ENCODE results near the gene SH3GLB2.

The SH3GLB2 gene

GRCh38 chr9:129028192-129028966 lies at the start of gene SH3GLB2:
SH3GLB2 (minus strand) TSS chr9:129028331; CDS start chr9:129028154, 177 bp downstream.
- DNase-seq, result peak; percentile 62

GRCh38 chr9:129077236-129077635 lies 49.1 kb upstream of the SH3GLB2 start:
- DNase-seq, result no peak

GRCh38 chr9:129076640-129077037 lies 48.5 kb upstream of the SH3GLB2 start:
- DNase-seq, result no peak

GRCh38 chr9:129075996-129076639 lies 48.0 kb upstream of the SH3GLB2 start:
- DNase-seq, result no peak

GRCh38 chr9:129074106-129074505 lies 46.0 kb upstream of the SH3GLB2 start:
- DNase-seq, result no peak

GRCh38 chr9:129073404-129073803 lies 45.3 kb upstream of the SH3GLB2 start:
- no peak for DNase-seq

GRCh38 chr9:129072171-129072570 lies 44.0 kb upstream of the SH3GLB2 start:
- DNase-seq, result no peak

GRCh38 chr9:129071526-129072126 lies 43.5 kb upstream of the SH3GLB2 start:
- DNase-seq, result no peak

- DNase-seq, result no peak
These were observed 42.8 kb upstream of the SH3GLB2 start for GRCh38 chr9:129070696-129071525.

GRCh38 chr9:129069862-129070641 lies 41.9 kb upstream of the SH3GLB2 start:
- DNase-seq, result no peak

GRCh38 chr9:129068990-129069861 lies 41.1 kb upstream of the SH3GLB2 start:
- DNase-seq, result no peak

GRCh38 chr9:129068110-129068509 lies 40.0 kb upstream of the SH3GLB2 start:
- no peak for DNase-seq

- no peak for DNase-seq
These were observed 36.4 kb upstream of the SH3GLB2 start for GRCh38 chr9:129064499-129064908.

GRCh38 chr9:129063061-129063460 lies 34.9 kb upstream of the SH3GLB2 start:
- DNase-seq, result no peak

- no peak for DNase-seq
These were observed 32.9 kb upstream of the SH3GLB2 start for GRCh38 chr9:129060991-129061390.

GRCh38 chr9:129059796-129060785 lies 32.0 kb upstream of the SH3GLB2 start:
- DNase-seq, result no peak

GRCh38 chr9:129058965-129059795 lies 31.0 kb upstream of the SH3GLB2 start:
- DNase-seq, result no peak

GRCh38 chr9:129054163-129054851 lies 26.2 kb upstream of the SH3GLB2 start:
- no peak for DNase-seq

All from NCI-H2029 treated with DMSO at 0.1 percent for 48 hours (cell line).